Measurements from ENCODE around the gene MED1. TPM values are rescaled to one million over a fixed set of nuclear protein-coding genes. Genes with fewer than 3 reads are reported as not detected.

The MED1 gene
- 20.4 and 21.7 TPM in 2 replicates for total RNA-seq

GRCh38 chr17:39450847-39451581, at the start of gene MED1:
MED1 (minus strand) TSS chr17:39451263; CDS start chr17:39451062, 201 bp downstream.

GRCh38 chr17:39461113-39461925, 10.3 kb upstream of the MED1 start, which contains the start of gene CDK12:
CDK12 (plus strand) TSS chr17:39461486; CDS start chr17:39462072, 586 bp downstream.

GRCh38 chr17:39401412-39402243, 49.4 kb downstream of the MED1 start, which contains the start of gene FBXL20:
FBXL20 (minus strand) TSS chr17:39401626; CDS start chr17:39401402, 224 bp downstream.

Other genes with a start within 250 kb of the MED1 start
- 0.16 TPM in 1 of 2 replicates, not detected in the other for gene STAC2, start 225.3 kb downstream of the MED1 start, total RNA-seq
- gene FBXL20, start 49.6 kb downstream of the MED1 start, total RNA-seq, result 3.7 and 15.1 TPM in 2 replicates
- 19.9 and 23.5 TPM in 2 replicates for gene CDK12, start 10.2 kb upstream of the MED1 start, total RNA-seq
- gene NEUROD2, start 156.7 kb upstream of the MED1 start, total RNA-seq, result not detected in 2 replicates
- 0.13 TPM in 1 of 2 replicates, not detected in the other for gene PPP1R1B, start 175.7 kb upstream of the MED1 start, total RNA-seq
- 69.4 and 80.1 TPM in 2 replicates for gene STARD3, start 185.9 kb upstream of the MED1 start, total RNA-seq
- gene TCAP, start 214.1 kb upstream of the MED1 start, total RNA-seq, result 0.16 and 0.25 TPM in 2 replicates
- 1.4 TPM in 1 of 2 replicates, not detected in the other for gene PNMT, start 217.2 kb upstream of the MED1 start, total RNA-seq
- 4.9 and 20.9 TPM in 2 replicates for gene PGAP3, start 236.8 kb upstream of the MED1 start, total RNA-seq
- gene ERBB2, start 248.8 kb upstream of the MED1 start, total RNA-seq, result 45.1 and 86.2 TPM in 2 replicates

Data from mesangial cell (primary cell).